GM21737 (cell line): ENCODE measurements around the gene DRAXIN.

ENCODE experiments used
- ATAC-seq: cut with Tn5 transposase; IDR thresholded peaks from one replicate; pipeline ENCODE4 v1.9.1; 2021; ENCODE audit warnings: mild to moderate bottlenecking, moderate library complexity; ENCODE audit not compliant: unreplicated experiment

DRAXIN gene

DNA sequence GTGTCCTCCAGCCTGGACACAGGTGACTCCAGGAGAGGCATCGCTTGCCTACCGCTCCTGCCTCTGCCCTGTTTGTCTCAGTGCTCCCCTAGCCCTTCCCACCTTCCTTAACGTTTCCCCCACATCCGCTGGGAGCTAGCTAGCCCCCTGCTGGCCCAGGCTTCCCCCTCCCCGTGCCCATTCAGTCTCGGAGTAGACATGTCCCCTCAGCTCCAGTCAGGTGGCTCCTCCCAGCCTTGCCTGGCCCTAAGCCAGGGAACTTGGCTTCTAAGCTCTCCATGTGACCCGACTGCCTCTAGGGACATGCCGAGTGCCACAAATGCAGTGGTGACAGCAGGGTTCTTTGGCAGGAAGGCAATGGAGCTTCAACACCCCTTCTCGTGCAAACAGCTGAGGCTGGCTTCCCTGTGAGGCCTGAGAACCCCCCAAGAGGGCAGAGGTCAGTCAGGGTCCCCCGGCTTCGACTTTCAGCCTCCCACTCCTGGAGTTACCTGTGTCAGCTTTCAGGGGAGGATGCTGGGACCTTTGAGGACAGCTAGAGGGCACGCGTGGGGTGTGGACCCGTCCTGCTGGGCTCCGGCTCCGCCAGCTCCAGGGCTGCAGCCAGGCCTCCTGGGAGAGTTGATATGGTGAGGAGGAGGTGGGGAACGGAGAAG, 16.2 kb downstream of the DRAXIN start:
- ATAC-seq = no peak

GRCh38 chr1:11708554-11709350, 17.2 kb downstream of the DRAXIN start:
- no peak for ATAC-seq

- ATAC-seq = no peak
Measured at GRCh38 chr1:11711490-11711889, 20.0 kb downstream of the DRAXIN start.

GRCh38 chr1:11712285-11712684, 20.8 kb downstream of the DRAXIN start:
- ATAC-seq = no peak

GRCh38 chr1:11713095-11713494, 21.6 kb downstream of the DRAXIN start:
- no peak for ATAC-seq

- ATAC-seq = no peak
Measured at GRCh38 chr1:11714831-11715575, 23.5 kb downstream of the DRAXIN start.

GRCh38 chr1:11719313-11720032, 28.0 kb downstream of the DRAXIN start:
- no peak for ATAC-seq

DNA sequence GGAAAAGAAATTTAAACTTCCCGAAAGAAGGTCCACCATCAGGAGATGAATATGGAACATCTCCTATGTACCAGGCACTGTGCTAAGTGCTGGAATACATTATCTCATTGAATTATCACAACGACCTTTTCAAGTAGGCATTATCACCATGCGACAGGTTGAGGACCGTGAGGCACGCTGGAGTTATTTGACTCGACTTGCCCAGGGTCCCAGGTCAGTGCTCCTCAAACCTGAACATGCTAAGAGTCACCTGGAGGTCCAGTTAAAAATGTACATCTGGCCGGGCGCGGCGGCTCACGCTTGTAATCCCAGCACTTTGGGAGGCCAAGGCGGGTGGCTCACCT, 28.5 kb downstream of the DRAXIN start:
- ATAC-seq = no peak

DNA sequence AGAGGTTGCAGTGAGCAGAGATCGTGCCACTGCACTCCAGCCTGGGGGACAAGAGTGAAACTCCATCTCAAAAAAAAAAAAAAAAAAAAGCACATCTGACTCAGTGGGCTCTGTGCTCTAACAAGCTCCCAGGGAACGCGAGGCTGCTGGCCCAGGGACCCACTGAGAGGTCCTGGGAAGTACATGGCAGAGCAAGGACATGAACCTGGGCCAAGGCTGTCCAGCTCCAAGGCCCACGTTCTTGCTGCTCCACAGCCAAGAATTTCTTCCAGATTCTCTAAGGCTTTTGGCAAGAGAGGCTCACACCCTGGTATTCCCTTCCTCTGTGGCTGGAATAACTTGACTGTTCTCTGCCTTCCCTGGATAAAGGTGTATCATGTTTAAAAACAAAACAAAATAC, 29.0 kb downstream of the DRAXIN start:
- no peak for ATAC-seq

DNA sequence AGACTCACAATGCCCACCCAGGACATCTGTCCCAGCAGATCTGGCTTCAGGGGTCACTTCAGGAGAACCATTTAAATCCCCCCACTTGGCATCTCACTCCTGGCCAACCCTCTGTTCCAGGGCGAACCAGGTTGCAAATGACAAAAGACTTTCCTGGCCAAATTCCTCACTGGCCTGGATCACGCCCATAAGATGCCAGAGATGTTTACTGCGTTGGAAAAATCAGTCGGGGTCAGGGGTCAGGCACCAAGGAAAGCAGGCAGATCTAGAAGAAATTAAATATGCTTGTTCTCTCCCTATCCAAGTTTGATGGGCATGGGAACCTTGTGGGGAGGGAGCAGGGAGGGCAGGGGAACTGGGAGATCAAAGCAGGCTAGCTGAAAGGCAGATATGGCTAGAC, 29.8 kb downstream of the DRAXIN start:
- no peak for ATAC-seq

GRCh38 chr1:11722538-11722937, 31.0 kb downstream of the DRAXIN start:
- no peak for ATAC-seq

- no peak for ATAC-seq
Measured at GRCh38 chr1:11725616-11726015, 34.1 kb downstream of the DRAXIN start.

- ATAC-seq = no peak
Measured at GRCh38 chr1:11727119-11727518, 35.6 kb downstream of the DRAXIN start.

DNA sequence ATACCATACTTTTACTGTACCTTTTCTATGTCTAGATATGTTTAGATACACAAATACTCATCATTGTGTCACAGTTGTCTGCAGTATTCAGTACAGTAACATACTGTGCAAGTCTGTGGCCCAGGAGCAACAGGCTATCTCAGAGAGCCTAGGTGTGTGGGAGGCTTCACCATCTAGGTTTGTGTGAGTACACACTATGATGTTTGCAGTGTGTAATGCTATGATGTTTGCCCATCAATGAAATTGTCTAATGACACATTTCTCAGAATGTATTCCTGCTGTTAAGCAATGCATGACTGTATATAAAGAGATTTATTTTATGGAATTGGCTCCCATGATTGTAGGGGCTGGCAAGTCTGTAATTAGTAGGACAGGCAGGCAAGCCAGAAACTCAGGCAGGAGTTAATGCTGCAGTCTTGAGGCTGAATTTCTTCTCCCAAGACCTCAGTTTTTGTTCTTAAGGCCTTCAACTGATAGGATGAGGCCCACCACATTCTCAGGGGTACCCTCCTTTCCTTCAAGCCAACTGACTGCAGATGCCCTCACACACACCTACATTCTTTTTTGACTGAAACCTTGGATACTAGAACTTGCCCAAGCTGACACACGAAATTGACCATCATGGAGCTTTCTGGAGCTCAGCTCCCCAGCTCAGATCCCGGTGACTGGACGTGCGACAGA, 36.8 kb downstream of the DRAXIN start:
- ATAC-seq = no peak

DNA sequence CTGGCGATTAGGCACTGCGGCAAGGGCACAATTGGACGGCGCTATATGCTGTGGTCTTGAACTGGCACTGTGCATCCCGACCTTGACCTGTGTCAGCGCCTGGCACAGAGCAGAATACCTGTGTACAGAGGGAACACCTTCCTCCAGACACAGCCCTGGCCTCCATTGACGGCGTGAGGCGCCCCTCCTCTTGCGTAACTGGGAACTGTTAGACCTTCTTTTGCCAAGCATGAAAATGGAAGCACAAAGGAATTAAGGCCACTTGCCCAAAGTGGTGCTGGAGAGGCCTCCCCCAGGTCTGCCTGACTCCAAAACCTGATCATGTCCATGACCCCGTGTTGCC, 37.6 kb downstream of the DRAXIN start:
- ATAC-seq = no peak

- no peak for ATAC-seq
Measured at GRCh38 chr1:11729498-11730428, 38.3 kb downstream of the DRAXIN start.

DNA sequence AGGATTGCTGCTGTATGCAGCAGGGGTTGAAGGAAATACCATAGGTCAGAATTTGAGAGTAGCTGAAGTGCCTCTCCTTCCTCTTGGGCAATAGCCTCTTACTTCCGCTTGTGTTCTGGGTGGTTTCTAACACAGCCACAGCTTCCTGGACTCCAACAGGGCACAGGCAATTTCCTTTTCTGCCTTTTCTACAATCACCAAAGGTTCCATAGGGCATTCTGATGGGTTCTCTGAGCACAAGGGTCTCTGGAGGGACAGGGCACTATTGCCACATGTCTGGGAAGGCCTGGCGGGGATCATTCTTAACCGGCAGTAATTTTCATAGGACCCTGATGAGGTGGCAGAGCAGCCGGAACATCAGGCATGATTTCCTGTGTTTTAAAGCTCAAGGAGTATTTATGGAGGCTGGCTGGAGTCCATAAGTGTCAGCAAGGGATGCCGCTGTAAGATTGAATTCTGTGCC, 39.0 kb downstream of the DRAXIN start:
- ATAC-seq = no peak

DNA sequence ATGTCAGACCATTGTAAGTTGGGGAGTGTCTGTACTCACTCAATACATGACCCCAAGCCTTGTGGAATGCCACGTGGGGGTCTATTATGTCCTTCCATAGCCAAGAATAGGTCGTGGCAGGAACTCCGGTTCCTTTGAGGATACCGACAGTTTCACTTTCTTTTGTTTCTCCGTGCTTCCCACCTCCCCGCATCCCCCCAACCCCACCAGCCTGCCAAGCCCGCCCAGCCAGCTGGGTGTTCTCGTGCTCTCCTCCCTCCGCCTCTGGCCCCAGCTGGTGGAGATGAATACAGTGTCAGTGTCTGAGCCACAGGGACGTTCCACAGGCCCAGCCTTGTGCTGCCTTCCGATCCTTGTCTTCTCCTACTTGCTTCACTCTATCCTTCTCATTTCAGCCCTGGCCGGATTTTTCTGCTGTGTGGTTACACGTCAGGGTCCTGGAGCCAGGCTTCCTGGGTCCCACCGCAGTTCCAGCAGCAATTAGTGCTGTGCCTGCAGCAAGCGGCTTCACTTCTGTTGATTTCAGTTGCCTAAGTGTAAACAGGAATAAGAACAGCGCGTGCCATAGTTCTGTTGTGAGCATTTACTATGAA, 40.3 kb downstream of the DRAXIN start:
- ATAC-seq = no peak

- ATAC-seq = no peak
Measured at GRCh38 chr1:11733306-11733705, 41.8 kb downstream of the DRAXIN start.
